HL-60 (cell line): ENCODE measurements around the gene NT5DC2.

Experiments used
- CTCF ChIP-seq: IDR thresholded peaks from one replicate; pipeline ENCODE4 v1.5.1; 2011; ENCODE audit warnings: low read length, control low read depth, inconsistent platforms; ENCODE audit not compliant: insufficient read depth
- POLR2AphosphoS5 ChIP-seq: IDR thresholded peaks from 2 replicates; pipeline ENCODE4 v1.6.1; 2012; ENCODE audit warnings: low read depth
- SPI1 ChIP-seq: IDR thresholded peaks from 2 replicates; pipeline ENCODE4 v1.6.1; 2012; ENCODE audit warnings: low read depth, mild to moderate bottlenecking, borderline replicate concordance

DNA sequence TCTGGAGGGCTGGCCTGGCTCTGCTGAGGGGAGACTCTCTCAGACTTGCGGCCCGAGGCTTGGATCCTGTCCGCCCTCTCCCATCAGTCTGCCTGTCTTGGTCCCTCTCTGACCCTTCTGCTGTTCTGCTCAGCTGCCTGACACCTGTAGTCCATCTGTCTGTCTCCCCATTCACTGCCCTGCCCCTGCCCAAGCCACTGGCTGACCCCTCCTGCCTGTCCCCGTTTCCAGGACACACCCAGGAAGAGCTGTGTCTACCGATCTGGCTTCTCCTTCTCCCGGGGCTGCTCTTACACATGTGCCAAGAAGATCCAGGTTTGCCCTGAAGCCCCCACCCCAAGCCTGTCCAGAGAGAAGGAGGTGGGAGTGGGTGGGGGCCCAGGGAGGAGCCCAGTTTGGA, 18.5 kb downstream of the NT5DC2 start:
- TF ChIP-seq CTCF (no peak), POLR2AphosphoS5 (no peak), SPI1 (no peak)
